Tibial nerve (tissue), 4 donors: Measurements from ENCODE around the gene ATP9B. TPM values are rescaled to one million over a fixed set of nuclear protein-coding genes. Genes with fewer than 3 reads are reported as not detected.

Source experiments
- DNase-seq, 2 donors: peaks; one replicate each; pipeline ENCODE4 v3.0.0-alpha.2; 2019; ENCODE audit warnings: low spot score in 2 of 2
- H3K27ac ChIP-seq, 4 donors: fragments of 200-600 bp; sonication (generic) in 3 of 4; one replicate each; pipeline ENCODE4 v1.5.1; 2017 to 2019; ENCODE audit warnings: mild to moderate bottlenecking in 1 of 4
- H3K27me3 ChIP-seq, 2 donors: fragments of 200-600 bp; sonication (generic) in 1 of 2; one replicate each; pipeline versions ENCODE4 v1.5.1 to v1.6.0; 2017 to 2019
- H3K36me3 ChIP-seq, 3 donors: fragments of 200-600 bp; sonication (generic); one replicate each; pipeline ENCODE4 v1.5.1; 2018 to 2019
- H3K4me1 ChIP-seq, 4 donors: fragments of 200-600 bp; sonication (generic) in 3 of 4; one replicate each; pipeline ENCODE4 v1.5.1; 2017 to 2019
- H3K4me3 ChIP-seq, 4 donors: fragments of 200-600 bp; sonication (generic) in 3 of 4; one replicate each; pipeline ENCODE4 v1.5.1; 2017 to 2019; ENCODE audit warnings: mild to moderate bottlenecking in 1 of 4, moderate library complexity in 1 of 4
- H3K9me3 ChIP-seq, 4 donors: fragments of 200-600 bp; sonication (generic) in 3 of 4; one replicate each; pipeline ENCODE4 v1.5.1; 2017 to 2019
- CTCF ChIP-seq, 5 experiments: fragments of 200-600 bp in 3 of 5; fragments of 450-650 bp in 2 of 5; sonication (generic) in 3 of 5; IDR thresholded peaks; one replicate each; pipeline ENCODE4 v1.5.1; 2016 to 2019; ENCODE audit warnings: antibody characterized with exemption in 5 of 5, mild to moderate bottlenecking in 3 of 5, moderate library complexity in 2 of 5
- EP300 ChIP-seq, 2 donors: sonication (generic); formaldehyde crosslinking; IDR thresholded peaks; one replicate each; pipeline ENCODE4 v1.6.1; 2017; ENCODE audit warnings: antibody characterized with exemption in 2 of 2, mild to moderate bottlenecking in 1 of 2
- POLR2A ChIP-seq, 2 donors: fragments of 450-650 bp; IDR thresholded peaks; one replicate each; pipeline ENCODE4 v1.6.1; 2017; ENCODE audit warnings: antibody characterized with exemption in 2 of 2, mild to moderate bottlenecking in 2 of 2, moderate library complexity in 2 of 2
- WGBS, 2 donors: methylation state at CpG; one replicate each; pipeline ENCODE4 v1.1.5; 2018; 5-methylcytosine and 5-hydroxymethylcytosine counted together
- total RNA-seq, 4 donors: library from RNA; depleted of rRNA; stranded (reverse); fragments of >200 nt; gene quantifications; one replicate each; pipeline ENCODE4 v1.1.0, GENCODE V29; 2016

The ATP9B gene
- total RNA-seq, 4 donors from 2014 or later: 56.9 to 68.7 (median 59.8) TPM

- H3K27ac ChIP-seq: no peak overlapping the region
- peaks cover 0 to 32% (median 0%) of the 10 kb centered on the region in 4 donors for H3K4me1 ChIP-seq
- no peak for DNase-seq
- peaks cover 0 to 16% (median 0%) of the 10 kb centered on the region in 3 donors for H3K36me3 ChIP-seq
- H3K9me3 ChIP-seq: no peaks in the 10 kb centered on the region
- 74 to 78% methylated on average over 13 to 16 of the region's 16 CpGs for WGBS, 2 donors
- TF ChIP-seq CTCF (IDR thresholded peaks at IDR 0.05) (no peak), EP300 (IDR thresholded peaks at IDR 0.05) (no peak), POLR2A (IDR thresholded peaks at IDR 0.05) (no peak)
- no peaks in the 10 kb centered on the region for H3K27me3 ChIP-seq
- no peak overlapping the region for H3K4me3 ChIP-seq
These were observed 312.7 kb downstream of the ATP9B start for GRCh38 chr18:79381811-79382311.

- no peak overlapping the region for H3K4me3 ChIP-seq
- no peaks in the 10 kb centered on the region for H3K27me3 ChIP-seq
- 79 to 81% methylated on average over 26 to 27 of the region's 27 CpGs for WGBS, 2 donors
- peaks cover 0 to 6% (median 0%) of the 10 kb centered on the region in 3 donors for H3K36me3 ChIP-seq
- no peak for DNase-seq
- H3K9me3 ChIP-seq: no peaks in the 10 kb centered on the region
- no peak overlapping the region for H3K27ac ChIP-seq
- H3K4me1 ChIP-seq: peaks cover 0 to 32% (median 0%) of the 10 kb centered on the region in 4 donors
- no peak for TF ChIP-seq CTCF (IDR thresholded peaks at IDR 0.05)
- TF ChIP-seq POLR2A (IDR thresholded peaks at IDR 0.05): no peak
These were observed 313.6 kb downstream of the ATP9B start for GRCh38 chr18:79382681-79383387.

- WGBS, 2 donors: 83 to 84% methylated on average over 11 to 18 of the region's 20 CpGs
- Histone ChIP-seq H3K27me3 (no peaks in the 10 kb centered on the region), H3K9me3 (no peaks in the 10 kb centered on the region), H3K27ac (no peak overlapping the region), H3K4me3 (no peak overlapping the region), H3K36me3 (no peaks in the 10 kb centered on the region), H3K4me1 (peaks cover 0 to 31% (median 0%) of the 10 kb centered on the region in 4 donors)
- DNase-seq: no peak
- TF ChIP-seq EP300 (IDR thresholded peaks at IDR 0.05) (no peak), POLR2A (IDR thresholded peaks at IDR 0.05) (no peak), CTCF (IDR thresholded peaks at IDR 0.05) (no peak)
These were observed 314.3 kb downstream of the ATP9B start for GRCh38 chr18:79383388-79384056.

- Histone ChIP-seq H3K4me3 (no peak overlapping the region), H3K36me3 (no peaks in the 10 kb centered on the region), H3K9me3 (no peaks in the 10 kb centered on the region), H3K4me1 (peaks cover 0 to 24% (median 0%) of the 10 kb centered on the region in 4 donors), H3K27ac (no peak overlapping the region), H3K27me3 (no peaks in the 10 kb centered on the region)
- TF ChIP-seq POLR2A (IDR thresholded peaks at IDR 0.05) (no peak), EP300 (IDR thresholded peaks at IDR 0.05) (no peak)
- 44 to 53% methylated on average over 17 of the region's 17 CpGs for WGBS, 2 donors
- DNase-seq: no peak
These were observed 315.1 kb downstream of the ATP9B start for GRCh38 chr18:79384151-79384807.

GRCh38 chr18:79384834-79385233 lies 315.6 kb downstream of the ATP9B start:
- peaks cover 0 to 23% (median 0%) of the 10 kb centered on the region in 4 donors for H3K4me1 ChIP-seq
- no peaks in the 10 kb centered on the region for H3K9me3 ChIP-seq
- H3K4me3 ChIP-seq: no peak overlapping the region
- 66 to 73% methylated on average over 15 to 16 of the region's 16 CpGs for WGBS, 2 donors
- TF ChIP-seq CTCF (IDR thresholded peaks at IDR 0.05) (no peak), POLR2A (IDR thresholded peaks at IDR 0.05) (no peak), EP300 (IDR thresholded peaks at IDR 0.05) (no peak)
- H3K27ac ChIP-seq: no peak overlapping the region
- no peaks in the 10 kb centered on the region for H3K36me3 ChIP-seq
- H3K27me3 ChIP-seq: no peaks in the 10 kb centered on the region
- no peak for DNase-seq
